T-helper 2 cell treated with Interferon-gamma antibody and Interleukin-4, amounts not matched to agents 100 ng/mL and 5 ng/mL, for 36 hours (primary cell): ENCODE data around the gene CMIP. TPM values are rescaled to one million over a fixed set of nuclear protein-coding genes. Genes with fewer than 3 reads are reported as not detected.
"Not testable (repeated sequence)": the region's sequence is repeated elsewhere in the genome, so short reads cannot be mapped to it uniquely, and the experiment has no call there.

Experiments used
- intact Hi-C: fragments of 100-400 bp; cut with micrococcal nuclease; formaldehyde crosslinking; loops from one replicate; pipeline ENCODE4 v1.15.1; 2023
- total RNA-seq: library from RNA; stranded (reverse); gene quantifications from 2 replicates; pipeline ENCODE4 v1.2.3, GENCODE V29; 2022

CMIP gene
- total RNA-seq, 1 donor from 2014 or later: 64.3 TPM

GRCh38 chr16:81730090-81731051, 285.8 kb downstream of the CMIP start:
- intact Hi-C loops: loop anchor here (10.0 kb wide), 1 partner anchor 726 kb away; the partner anchor contains the start of genes CENPN and CMC2

- intact Hi-C loops: loop anchor here (10.0 kb wide), 1 partner anchor 727 kb away; the partner anchor contains the start of genes CENPN and CMC2
These were observed 287.0 kb downstream of the CMIP start for GRCh38 chr16:81731649-81732048.

- intact Hi-C loops: loop anchor here (10.0 kb wide), 1 partner anchor 728 kb away; the partner anchor contains the start of genes CENPN and CMC2
These were observed 288.1 kb downstream of the CMIP start for GRCh38 chr16:81732699-81733098.

GRCh38 chr16:81733295-81733694, 288.7 kb downstream of the CMIP start:
- intact Hi-C loops: loop anchor here (10.0 kb wide), 1 partner anchor 728 kb away; the partner anchor contains the start of genes CENPN and CMC2

GRCh38 chr16:81734632-81735434, 290.2 kb downstream of the CMIP start:
- intact Hi-C loops: loop anchor here (5.0 to 10.0 kb wide), 3 partner anchors 473 to 813 kb away; partner anchors contain the start of genes CENPN and CMC2

GRCh38 chr16:81737885-81738536, 293.4 kb downstream of the CMIP start:
- intact Hi-C loops: loop anchor here (1.0 to 10.0 kb wide), 6 partner anchors 115 to 816 kb away; partner anchors contain the start of genes ATMIN, CENPN and CMC2

- intact Hi-C loops: loop anchor here (1.0 to 10.0 kb wide), 6 partner anchors 116 to 817 kb away; partner anchors contain the start of genes ATMIN, CENPN and CMC2
These were observed 294.3 kb downstream of the CMIP start for GRCh38 chr16:81738783-81739496.

- intact Hi-C loops: loop anchor here (5.0 to 10.0 kb wide), 3 partner anchors 477 to 817 kb away; partner anchors contain the start of genes CENPN and CMC2
These were observed 294.9 kb downstream of the CMIP start for GRCh38 chr16:81739503-81739902.

- intact Hi-C loops: no loop called here
These were observed 295.6 kb downstream of the CMIP start for GRCh38 chr16:81740169-81740568.

- intact Hi-C loops: not testable (repeated sequence)
These were observed 296.8 kb downstream of the CMIP start for GRCh38 chr16:81741430-81741770.

GRCh38 chr16:81744385-81744784, 299.8 kb downstream of the CMIP start:
- intact Hi-C loops: no loop called here

- intact Hi-C loops: loop anchor here (5.0 kb wide), 1 partner anchor 127 kb away; no protein-coding TSS in a partner anchor
These were observed 300.3 kb downstream of the CMIP start for GRCh38 chr16:81744911-81745310.

- intact Hi-C loops: loop anchor here (5.0 kb wide), 1 partner anchor 126 kb away; no protein-coding TSS in a partner anchor
These were observed 301.3 kb downstream of the CMIP start for GRCh38 chr16:81745704-81746558.

- intact Hi-C loops: loop anchor here (5.0 kb wide), 1 partner anchor 126 kb away; no protein-coding TSS in a partner anchor
These were observed 302.0 kb downstream of the CMIP start for GRCh38 chr16:81746566-81746965.

- intact Hi-C loops: loop anchor here (5.0 kb wide), 1 partner anchor 124 kb away; no protein-coding TSS in a partner anchor
These were observed 304.0 kb downstream of the CMIP start for GRCh38 chr16:81748476-81749198.

- intact Hi-C loops: no loop called here
These were observed 307.7 kb downstream of the CMIP start for GRCh38 chr16:81752225-81752875.

GRCh38 chr16:81752876-81753227, 308.2 kb downstream of the CMIP start:
- intact Hi-C loops: no loop called here

GRCh38 chr16:81754858-81755257, 310.2 kb downstream of the CMIP start:
- intact Hi-C loops: no loop called here
